ENCODE measurements around the gene ATP6V0C. TPM values are rescaled to one million over a fixed set of nuclear protein-coding genes. Genes with fewer than 3 reads are reported as not detected.

The ATP6V0C gene
- total and polyA plus RNA-seq, 2 of the 13 experiments (the other 11 are each of a cell fraction or from before 2014, with no cell fraction given) = 10.4 to 20.1 TPM

DNA sequence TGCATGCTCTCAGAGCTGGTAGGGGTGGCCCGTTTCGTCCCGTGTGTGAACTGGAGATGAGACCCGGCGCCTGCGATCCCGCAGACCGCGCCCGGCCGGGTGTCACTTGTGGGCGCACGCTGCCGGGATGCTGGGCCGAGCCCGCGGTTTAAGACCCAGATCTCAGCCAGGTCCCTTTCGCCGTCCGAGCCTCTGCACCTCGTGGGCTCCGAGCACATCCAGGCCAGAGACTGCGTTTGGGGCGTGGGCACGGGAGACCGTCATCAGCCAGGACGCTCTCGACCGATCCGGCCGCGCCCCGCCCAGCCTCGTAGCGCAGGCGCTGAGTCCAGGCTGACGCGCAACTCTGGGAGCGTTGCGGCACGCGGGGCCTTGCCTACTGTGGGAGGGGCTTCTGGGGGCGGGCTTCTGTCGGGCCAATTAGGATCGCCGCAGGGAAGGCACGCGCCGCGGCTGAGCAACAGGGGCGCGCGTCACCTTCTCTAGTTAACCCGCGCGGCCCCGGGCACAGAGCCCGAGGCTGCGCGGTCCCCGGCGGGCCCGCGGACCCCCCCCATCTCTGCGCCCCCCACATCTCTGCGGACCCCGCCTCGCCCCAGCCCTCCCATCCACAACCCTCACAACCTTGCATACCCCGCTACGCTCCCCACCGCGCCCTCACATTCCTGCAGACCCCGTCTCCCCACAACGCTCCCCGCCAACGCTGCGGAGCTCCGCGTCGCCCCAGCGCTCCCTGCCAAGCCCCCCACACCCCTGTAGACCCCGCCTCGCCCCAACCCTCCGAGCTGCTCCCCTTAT lies 18.1 kb downstream of the ATP6V0C start (continued):
- TF ChIP-seq, protein P1, sequence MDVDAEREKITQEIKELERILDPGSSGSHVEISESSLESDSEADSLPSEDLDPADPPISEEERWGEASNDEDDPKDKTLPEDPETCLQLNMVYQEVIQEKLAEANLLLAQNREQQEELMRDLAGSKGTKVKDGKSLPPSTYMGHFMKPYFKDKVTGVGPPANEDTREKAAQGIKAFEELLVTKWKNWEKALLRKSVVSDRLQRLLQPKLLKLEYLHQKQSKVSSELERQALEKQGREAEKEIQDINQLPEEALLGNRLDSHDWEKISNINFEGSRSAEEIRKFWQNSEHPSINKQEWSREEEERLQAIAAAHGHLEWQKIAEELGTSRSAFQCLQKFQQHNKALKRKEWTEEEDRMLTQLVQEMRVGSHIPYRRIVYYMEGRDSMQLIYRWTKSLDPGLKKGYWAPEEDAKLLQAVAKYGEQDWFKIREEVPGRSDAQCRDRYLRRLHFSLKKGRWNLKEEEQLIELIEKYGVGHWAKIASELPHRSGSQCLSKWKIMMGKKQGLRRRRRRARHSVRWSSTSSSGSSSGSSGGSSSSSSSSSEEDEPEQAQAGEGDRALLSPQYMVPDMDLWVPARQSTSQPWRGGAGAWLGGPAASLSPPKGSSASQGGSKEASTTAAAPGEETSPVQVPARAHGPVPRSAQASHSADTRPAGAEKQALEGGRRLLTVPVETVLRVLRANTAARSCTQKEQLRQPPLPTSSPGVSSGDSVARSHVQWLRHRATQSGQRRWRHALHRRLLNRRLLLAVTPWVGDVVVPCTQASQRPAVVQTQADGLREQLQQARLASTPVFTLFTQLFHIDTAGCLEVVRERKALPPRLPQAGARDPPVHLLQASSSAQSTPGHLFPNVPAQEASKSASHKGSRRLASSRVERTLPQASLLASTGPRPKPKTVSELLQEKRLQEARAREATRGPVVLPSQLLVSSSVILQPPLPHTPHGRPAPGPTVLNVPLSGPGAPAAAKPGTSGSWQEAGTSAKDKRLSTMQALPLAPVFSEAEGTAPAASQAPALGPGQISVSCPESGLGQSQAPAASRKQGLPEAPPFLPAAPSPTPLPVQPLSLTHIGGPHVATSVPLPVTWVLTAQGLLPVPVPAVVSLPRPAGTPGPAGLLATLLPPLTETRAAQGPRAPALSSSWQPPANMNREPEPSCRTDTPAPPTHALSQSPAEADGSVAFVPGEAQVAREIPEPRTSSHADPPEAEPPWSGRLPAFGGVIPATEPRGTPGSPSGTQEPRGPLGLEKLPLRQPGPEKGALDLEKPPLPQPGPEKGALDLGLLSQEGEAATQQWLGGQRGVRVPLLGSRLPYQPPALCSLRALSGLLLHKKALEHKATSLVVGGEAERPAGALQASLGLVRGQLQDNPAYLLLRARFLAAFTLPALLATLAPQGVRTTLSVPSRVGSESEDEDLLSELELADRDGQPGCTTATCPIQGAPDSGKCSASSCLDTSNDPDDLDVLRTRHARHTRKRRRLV (CRISPR knock-in tag; IDR thresholded peaks at IDR 0.05) = peak; percentile 77
- TF ChIP-seq ZFYVE20 (CRISPR knock-in tag; IDR thresholded peaks at IDR 0.05; ENCODE audit: borderline replicate concordance, low read depth) = no peak
- TF ChIP-seq SIN3A (IDR thresholded peaks at IDR 0.05; ENCODE audit: borderline replicate concordance, low read depth, low read length) = peak; percentile 65; the same call in 1 of the 2 replicates
- TF ChIP-seq CREM (IDR thresholded peaks at IDR 0.05) = peak; percentile 53; the same call in 1 of the 2 replicates
- no peak for TF ChIP-seq CREM (CRISPR knock-in tag; IDR thresholded peaks at IDR 0.05)
- TF ChIP-seq ZNF484 (CRISPR knock-in tag; IDR thresholded peaks at IDR 0.05; ENCODE audit: borderline replicate concordance, low read depth) = no peak
- TF ChIP-seq KAT7 (CRISPR knock-in tag; IDR thresholded peaks at IDR 0.05; ENCODE audit: borderline replicate concordance) = peak; percentile 44; the same call in 1 of the 2 replicates
- peak; percentile 47; the same call in 1 of the 2 replicates for TF ChIP-seq ZNF441 (CRISPR knock-in tag; IDR thresholded peaks at IDR 0.05; ENCODE audit: borderline replicate concordance)
- TF ChIP-seq, protein P2, sequence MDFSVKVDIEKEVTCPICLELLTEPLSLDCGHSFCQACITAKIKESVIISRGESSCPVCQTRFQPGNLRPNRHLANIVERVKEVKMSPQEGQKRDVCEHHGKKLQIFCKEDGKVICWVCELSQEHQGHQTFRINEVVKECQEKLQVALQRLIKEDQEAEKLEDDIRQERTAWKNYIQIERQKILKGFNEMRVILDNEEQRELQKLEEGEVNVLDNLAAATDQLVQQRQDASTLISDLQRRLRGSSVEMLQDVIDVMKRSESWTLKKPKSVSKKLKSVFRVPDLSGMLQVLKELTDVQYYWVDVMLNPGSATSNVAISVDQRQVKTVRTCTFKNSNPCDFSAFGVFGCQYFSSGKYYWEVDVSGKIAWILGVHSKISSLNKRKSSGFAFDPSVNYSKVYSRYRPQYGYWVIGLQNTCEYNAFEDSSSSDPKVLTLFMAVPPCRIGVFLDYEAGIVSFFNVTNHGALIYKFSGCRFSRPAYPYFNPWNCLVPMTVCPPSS (IDR thresholded peaks at IDR 0.05) = no peak
- peak in 1 of 2 experiments; percentile 59; a peak in 1 of 4 replicates for TF ChIP-seq KLF16 (CRISPR knock-in tag; IDR thresholded peaks at IDR 0.05)
- TF ChIP-seq ZNF230 (CRISPR knock-in tag; IDR thresholded peaks at IDR 0.05) = 0 out of 2 replicates have a peak, but pooled peaks have one; percentile 23
- TF ChIP-seq AHR (CRISPR knock-in tag; IDR thresholded peaks at IDR 0.05) = no peak
- TF ChIP-seq ZNF225 (CRISPR knock-in tag; IDR thresholded peaks at IDR 0.05) = no peak
- peak; percentile 33; the same call in 1 of the 2 replicates for TF ChIP-seq ETV5 (CRISPR knock-in tag; IDR thresholded peaks at IDR 0.05; ENCODE audit: borderline replicate concordance)
- TF ChIP-seq NPAS2 (CRISPR knock-in tag; IDR thresholded peaks at IDR 0.05; ENCODE audit: borderline replicate concordance) = no peak
- TF ChIP-seq PRMT3 (CRISPR knock-in tag; IDR thresholded peaks at IDR 0.05; ENCODE audit: borderline replicate concordance, low read depth) = peak; percentile 84; the same call in 1 of the 2 replicates
- TF ChIP-seq NR2F2 (IDR thresholded peaks at IDR 0.05; ENCODE audit: borderline replicate concordance, low read depth) = no peak
- TF ChIP-seq CHCHD3 (CRISPR knock-in tag; IDR thresholded peaks at IDR 0.05) = no peak
- no peak for TF ChIP-seq DNMT3B (CRISPR knock-in tag; conservative IDR thresholded peaks at IDR 0.05)
- TF ChIP-seq ARNT2 (CRISPR knock-in tag; IDR thresholded peaks at IDR 0.05; ENCODE audit: low read depth) = peak; percentile 86; the same call in 1 of the 2 replicates
- no peak for TF ChIP-seq NR1H2 (CRISPR knock-in tag; IDR thresholded peaks at IDR 0.05; ENCODE audit: borderline replicate concordance, low read depth)
- no peak for TF ChIP-seq MTF2 (CRISPR knock-in tag; IDR thresholded peaks at IDR 0.05; ENCODE audit: borderline replicate concordance)
- TF ChIP-seq U2AF2 (IDR thresholded peaks at IDR 0.05; ENCODE audit: low read depth, low read length) = no peak
- peak; percentile 86; the same call in 2 of the 3 replicates for TF ChIP-seq MXI1 (IDR thresholded peaks at IDR 0.05; ENCODE audit: borderline replicate concordance, low read depth, low read length)
